HG03066 (cell line): Measurements from ENCODE around the gene FSHR.

Experiments
- ATAC-seq: cut with Tn5 transposase; IDR thresholded peaks from one replicate; pipeline ENCODE4 v1.9.1; 2021; ENCODE audit warnings: low read depth; ENCODE audit not compliant: unreplicated experiment

Gene FSHR

GRCh38 chr2:49035481-49035880, 118.8 kb downstream of the FSHR start:
- no peak for ATAC-seq

DNA sequence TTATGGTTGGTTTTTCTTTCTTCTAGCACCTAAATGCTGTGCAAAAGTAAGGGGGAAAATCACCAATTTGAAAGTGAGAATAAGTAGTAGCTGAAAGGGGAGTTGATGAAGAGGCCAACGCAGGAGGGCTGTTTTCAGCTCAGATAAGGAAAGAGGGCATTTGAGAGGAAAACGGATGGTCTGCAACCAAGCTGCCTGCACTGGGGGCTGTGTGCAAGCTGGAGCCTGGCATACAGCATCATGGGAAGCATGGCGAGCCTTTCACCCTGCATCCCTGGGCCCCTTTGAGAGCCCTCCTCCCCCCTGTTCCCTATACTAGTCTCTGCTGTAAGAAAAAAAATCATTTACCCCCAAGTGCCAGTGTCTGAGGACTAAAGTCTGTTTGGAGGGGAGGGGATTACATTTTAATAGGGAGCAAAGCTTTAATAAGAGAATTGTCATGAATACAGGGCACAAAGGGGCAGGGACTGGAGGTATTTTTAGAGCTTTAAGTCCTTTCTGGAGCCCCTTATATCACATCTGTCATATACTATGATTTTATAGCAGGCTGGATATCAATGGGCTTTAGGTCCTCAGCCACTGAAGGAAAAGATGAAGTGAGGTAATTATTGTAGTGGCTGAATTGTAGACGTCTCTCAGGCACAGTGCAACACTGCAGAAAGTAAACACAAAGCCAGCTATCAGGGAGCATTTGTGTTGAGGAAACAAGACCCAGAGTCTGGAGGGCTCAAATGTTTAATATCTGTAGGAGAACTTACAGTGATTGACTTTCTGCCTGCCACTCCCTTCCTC, 120.7 kb downstream of the FSHR start:
- ATAC-seq: no peak

DNA sequence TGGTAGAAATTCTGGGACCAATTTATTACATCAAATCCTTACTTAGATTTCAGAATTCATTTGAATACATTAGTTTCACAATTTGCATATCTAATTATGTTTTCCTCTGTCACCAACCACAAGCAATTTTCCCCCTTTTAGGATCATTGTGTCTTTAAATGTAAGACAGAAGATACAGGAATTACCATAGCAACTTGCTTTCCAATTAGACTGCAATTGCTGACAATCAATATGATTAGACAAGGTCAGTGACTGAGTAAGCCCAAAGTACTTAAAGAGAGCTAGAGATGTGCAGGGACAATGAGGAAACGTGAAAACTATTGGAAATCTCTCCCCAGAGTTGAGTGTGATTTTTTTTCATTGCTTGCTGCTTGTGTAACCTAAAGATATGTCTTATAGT, 121.4 kb downstream of the FSHR start:
- no peak for ATAC-seq

- no peak for ATAC-seq
Observed at GRCh38 chr2:49032126-49032525, 122.2 kb downstream of the FSHR start.

GRCh38 chr2:49029406-49029805, 124.9 kb downstream of the FSHR start:
- no peak for ATAC-seq

- no peak for ATAC-seq
Observed at GRCh38 chr2:49028101-49028500, 126.2 kb downstream of the FSHR start.

DNA sequence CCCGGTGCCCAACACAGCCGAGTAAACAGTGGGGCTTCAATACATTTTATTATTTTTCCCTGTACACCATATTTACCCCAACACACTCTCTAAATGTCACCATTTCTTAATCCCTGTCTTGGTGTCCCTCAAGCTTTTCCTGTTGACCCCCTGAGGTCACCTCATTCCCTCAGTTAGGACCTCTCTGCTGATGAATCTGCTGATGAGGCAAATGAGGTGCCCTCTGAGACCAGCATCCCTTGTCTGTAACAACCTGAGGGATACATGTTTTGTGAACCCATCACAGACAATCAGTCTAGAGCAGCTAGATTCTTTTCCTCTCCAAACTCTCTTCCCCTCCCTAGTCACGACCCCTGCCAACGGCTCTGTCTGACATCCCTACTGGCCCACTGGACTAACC, 127.6 kb downstream of the FSHR start:
- ATAC-seq: no peak

DNA sequence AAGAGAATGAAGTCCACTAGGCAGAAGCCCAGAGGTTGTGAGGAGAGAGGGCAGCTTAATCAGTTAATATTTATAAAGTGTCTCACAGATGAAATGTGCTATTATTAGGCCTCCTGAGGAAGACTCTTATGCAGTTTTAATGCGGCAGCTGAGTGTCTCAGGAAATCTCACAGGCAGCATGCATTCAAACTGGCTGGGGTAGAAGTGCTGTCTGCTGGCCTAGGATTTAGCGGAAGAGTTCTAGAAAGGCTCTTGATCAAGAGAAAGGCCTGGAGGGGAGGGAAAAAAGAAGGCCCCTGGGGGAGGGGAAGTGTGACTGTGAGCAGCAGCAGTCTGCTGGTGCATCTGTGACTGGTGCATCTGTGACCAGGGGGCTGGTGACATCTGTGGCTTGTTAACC, 133.0 kb downstream of the FSHR start:
- ATAC-seq: no peak

DNA sequence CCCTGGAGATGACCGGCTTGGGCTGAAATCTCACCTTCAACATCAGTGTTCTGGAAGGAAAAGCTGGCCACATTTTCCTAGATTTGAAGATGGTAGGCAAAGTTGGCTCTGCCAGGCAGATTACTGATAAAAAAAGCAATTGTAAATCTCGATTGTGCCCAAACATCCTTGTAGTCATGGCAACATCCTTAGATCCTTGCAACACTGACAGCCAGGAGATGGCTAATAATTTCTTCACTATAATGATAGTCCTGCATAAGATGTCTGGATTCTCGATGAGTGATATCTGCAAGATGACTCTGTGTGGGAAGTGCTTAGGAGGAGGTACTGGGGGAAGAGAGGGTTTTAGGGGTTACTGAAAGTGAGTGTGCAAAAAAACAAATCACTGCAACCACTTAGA, 149.1 kb downstream of the FSHR start:
- ATAC-seq: no peak

DNA sequence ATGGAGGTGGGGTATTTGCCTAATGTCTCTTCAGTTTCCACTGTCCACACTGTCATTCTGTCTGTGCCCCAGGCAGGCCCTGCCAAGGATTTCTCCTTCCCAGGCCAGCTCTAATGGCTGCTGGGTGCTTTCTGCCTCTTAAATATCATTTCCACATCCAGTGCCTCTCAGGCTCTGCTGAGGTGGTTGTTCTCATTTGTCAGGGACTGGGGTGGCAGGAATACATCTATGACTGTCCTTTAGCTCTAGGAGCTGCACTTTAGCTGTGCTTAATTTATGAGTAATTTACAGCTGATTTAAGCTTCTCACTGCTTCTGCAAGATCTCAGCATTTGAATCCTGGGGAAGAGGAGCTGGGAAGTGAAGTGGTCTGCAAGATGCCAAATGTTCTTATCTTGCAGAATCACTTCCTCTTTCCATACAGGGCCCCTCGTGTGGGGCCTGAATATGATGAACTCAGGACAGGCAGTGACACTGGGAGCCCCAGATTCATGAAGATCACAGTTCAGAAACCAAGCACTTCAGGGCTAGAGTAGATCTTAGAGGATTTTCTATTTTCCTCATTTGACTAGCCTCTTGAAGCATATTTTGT, 150.2 kb downstream of the FSHR start:
- ATAC-seq: no peak

GRCh38 chr2:49003201-49003600, 151.1 kb downstream of the FSHR start:
- no peak for ATAC-seq

GRCh38 chr2:49002750-49003149, 151.6 kb downstream of the FSHR start:
- no peak for ATAC-seq

- ATAC-seq: no peak
Observed at GRCh38 chr2:49000695-49001094, 153.6 kb downstream of the FSHR start.

GRCh38 chr2:48998449-48998848, 155.9 kb downstream of the FSHR start:
- ATAC-seq: no peak

DNA sequence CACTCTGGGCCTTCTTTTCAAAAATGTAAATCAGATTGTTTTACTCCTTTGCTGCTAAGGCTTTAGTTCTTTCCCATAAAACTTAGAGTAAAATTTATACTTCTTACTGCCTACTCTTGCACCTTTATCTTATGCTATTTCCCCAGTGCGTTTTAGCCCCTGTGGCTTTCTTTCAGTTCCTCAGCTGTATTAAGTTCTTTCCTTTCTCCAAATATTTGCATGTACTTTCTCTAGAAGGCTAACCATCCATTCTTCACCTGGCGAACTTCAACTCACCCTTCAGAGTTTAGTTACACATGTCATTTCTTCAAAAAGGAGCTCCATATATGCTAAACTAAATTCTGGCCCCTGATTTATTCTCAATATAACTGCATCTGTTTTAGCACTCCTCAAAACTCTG, 160.7 kb downstream of the FSHR start:
- ATAC-seq: no peak

DNA sequence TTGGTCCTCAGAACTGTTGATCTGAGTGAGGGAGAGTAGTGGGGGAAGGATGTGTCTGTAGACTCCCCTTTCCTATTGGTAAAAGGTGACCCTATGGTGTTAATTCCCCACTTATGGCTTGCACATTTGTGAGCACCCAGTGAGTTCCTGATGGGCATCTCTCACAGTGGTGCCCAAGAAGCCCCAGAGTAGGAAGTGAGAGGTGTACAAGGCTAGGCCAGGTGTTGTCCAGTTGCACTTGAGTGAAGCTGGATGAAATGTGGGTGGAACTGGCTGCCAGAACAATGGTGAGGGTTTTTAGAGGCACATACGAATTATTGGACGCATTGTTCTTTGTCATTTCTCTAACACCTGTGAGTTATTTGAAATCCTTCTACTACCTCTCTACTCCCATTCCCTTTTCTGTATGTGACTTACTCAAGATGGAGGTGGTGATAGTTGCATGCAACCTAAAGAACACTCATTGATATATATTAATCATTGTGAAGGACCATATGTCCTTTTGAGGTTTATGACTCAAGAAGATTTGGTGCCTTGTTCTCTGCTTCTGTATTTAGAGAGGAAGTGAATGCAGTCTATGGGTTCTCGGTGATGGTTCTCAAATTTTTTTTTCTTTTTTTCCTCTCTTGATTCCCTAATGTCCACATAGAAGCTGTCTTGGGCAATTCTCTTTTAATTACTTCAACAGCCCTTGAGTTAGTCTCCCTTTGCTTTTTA, 162.7 kb downstream of the FSHR start:
- no peak for ATAC-seq

DNA sequence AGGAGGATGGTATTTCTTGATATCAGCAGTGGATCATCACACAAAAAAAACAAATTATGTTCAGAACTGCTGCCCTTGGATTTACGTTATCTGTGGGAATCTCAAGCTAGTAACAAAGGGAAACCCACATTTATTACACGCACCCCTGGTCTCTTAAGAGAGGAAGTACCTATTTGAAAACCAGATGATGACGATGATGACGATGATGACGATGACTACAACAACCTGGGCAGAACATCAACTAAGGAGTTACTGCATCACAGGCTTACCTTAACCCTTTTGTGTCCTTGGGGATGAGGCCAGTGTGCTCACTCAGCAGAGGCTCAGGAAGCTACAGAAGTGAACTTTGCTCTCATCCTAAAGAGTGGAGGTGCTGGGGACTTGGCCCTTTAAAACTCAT, 169.4 kb downstream of the FSHR start:
- no peak for ATAC-seq

- no peak for ATAC-seq
Observed at GRCh38 chr2:48983551-48983950, 170.8 kb downstream of the FSHR start.

DNA sequence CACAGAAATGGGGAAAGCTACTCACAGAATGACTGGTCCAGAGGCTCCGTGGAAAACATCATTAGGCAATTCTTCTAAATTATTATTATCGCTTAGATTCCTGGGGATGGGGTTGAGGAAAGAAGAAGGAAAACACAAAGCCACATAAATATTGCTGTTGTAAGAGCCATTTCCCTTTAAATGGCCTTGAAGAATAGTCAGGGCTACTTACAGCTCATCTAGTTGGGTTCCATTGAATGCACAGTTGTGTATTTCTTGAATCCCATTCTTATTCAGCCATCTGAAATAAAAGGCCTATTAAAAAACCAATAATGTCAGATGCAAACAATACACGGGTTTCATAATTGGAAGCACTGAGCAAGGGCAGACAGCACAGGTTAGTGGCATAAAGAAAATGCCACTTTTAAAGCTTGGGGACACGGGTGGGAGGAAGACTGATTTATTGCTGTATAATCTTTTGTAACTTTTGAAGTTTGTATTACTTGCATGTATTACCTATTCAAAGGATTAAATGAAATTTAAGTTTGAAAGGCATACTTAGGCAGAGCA, 171.4 kb downstream of the FSHR start:
- ATAC-seq: no peak

GRCh38 chr2:48980846-48981245, 173.5 kb downstream of the FSHR start:
- no peak for ATAC-seq

DNA sequence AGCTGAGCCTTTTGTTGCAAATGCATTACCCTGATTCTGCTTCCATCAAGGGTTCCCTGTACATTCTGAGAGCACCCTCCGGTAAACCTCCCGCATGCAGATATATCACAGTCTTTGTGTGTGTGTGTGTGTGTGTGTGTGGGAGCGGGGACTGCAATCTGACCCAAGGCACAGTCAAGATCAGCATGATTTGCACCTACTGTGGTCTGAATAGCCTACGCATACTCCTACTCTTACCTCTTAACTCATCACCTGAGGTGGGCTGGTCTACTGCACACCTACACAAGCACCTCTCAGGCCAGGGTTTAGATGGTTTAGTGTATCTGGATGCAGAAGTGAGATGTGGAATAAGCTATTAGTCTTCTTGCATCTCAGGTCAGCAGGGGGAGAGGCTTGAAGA, 174.6 kb downstream of the FSHR start:
- ATAC-seq: no peak

- ATAC-seq: no peak
Observed at GRCh38 chr2:48978131-48978530, 176.2 kb downstream of the FSHR start.
